Measurements from ENCODE around the gene SETD6. TPM values are rescaled to one million over a fixed set of nuclear protein-coding genes. Genes with fewer than 3 reads are reported as not detected.

SETD6 gene
- total RNA-seq, 4 donors from 2014 or later, result 12.9 to 46.0 (median 18.0) TPM

GRCh38 chr16:58541711-58542110, 26.4 kb downstream of the SETD6 start:
- TF ChIP-seq, protein P1, sequence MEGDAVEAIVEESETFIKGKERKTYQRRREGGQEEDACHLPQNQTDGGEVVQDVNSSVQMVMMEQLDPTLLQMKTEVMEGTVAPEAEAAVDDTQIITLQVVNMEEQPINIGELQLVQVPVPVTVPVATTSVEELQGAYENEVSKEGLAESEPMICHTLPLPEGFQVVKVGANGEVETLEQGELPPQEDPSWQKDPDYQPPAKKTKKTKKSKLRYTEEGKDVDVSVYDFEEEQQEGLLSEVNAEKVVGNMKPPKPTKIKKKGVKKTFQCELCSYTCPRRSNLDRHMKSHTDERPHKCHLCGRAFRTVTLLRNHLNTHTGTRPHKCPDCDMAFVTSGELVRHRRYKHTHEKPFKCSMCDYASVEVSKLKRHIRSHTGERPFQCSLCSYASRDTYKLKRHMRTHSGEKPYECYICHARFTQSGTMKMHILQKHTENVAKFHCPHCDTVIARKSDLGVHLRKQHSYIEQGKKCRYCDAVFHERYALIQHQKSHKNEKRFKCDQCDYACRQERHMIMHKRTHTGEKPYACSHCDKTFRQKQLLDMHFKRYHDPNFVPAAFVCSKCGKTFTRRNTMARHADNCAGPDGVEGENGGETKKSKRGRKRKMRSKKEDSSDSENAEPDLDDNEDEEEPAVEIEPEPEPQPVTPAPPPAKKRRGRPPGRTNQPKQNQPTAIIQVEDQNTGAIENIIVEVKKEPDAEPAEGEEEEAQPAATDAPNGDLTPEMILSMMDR (IDR thresholded peaks at IDR 0.05), result no peak
- TF ChIP-seq POLR2A (IDR thresholded peaks at IDR 0.05), result no peak
- 85 to 90% methylated on average over 2 of the region's 2 CpGs for WGBS, 2 donors
- H3K9me3 ChIP-seq, result no peaks in the 10 kb centered on the region
- no peak overlapping the region for H3K27ac ChIP-seq
- DNase-seq, result no peak
- no peaks in the 10 kb centered on the region for H3K27me3 ChIP-seq
- intact Hi-C loops (cut with DNase I), result no loop called here
- no peak overlapping the region for H3K4me3 ChIP-seq
- H3K4me1 ChIP-seq, result no peaks in the 10 kb centered on the region
- peaks cover 58 to 100% (median 84%) of the 10 kb centered on the region in 3 donors for H3K36me3 ChIP-seq

DNA sequence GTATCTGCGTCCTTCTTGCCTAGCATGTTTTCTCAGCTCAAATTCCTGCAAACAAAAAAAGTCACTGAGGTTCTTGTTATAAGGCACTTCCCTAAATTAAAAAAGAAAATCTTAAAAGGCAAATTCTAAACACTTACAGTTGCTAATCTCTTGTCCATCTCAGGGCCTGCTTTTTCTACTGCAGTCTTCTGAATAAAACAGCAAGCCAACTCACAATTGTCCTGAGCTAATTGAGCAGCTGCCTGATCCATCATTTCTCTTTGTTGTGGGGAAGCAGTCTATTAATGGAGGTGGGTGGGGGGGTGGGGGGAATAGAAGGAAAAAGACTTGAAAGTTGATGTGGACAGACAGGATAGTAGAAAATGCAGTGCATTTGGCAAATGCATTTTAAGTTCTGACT, 27.0 kb downstream of the SETD6 start:
- Histone ChIP-seq H3K4me1 (no peaks in the 10 kb centered on the region), H3K27ac (no peak overlapping the region), H3K9me3 (no peaks in the 10 kb centered on the region), H3K36me3 (peaks cover 54 to 100% (median 82%) of the 10 kb centered on the region in 3 donors), H3K27me3 (no peaks in the 10 kb centered on the region), H3K4me3 (no peak overlapping the region)
- no peak for DNase-seq
- no peak for TF ChIP-seq POLR2A (IDR thresholded peaks at IDR 0.05)
- TF ChIP-seq, protein P1 (IDR thresholded peaks at IDR 0.05), result no peak
- intact Hi-C loops (cut with DNase I), result no loop called here
- WGBS, 2 donors, result 75 to 82% methylated on average over 1 of the region's 1 CpG

DNA sequence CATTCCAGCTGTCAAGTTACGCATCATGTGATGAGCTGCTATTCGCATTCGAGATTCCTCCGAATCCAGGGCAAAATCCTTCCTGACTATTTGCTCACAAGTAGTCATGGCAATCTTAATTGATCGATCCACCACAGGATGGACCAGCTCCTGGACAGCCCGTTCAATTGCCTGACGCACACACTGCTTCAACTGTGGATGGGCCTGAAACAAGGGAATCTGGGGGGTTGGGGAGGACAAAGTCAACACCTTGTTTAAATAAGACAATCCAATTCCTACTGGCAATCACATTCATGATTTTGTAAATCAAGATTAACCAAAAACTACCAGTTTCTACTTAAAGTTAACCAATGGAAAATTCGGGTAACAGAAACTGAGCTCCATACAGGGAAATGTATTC, 28.4 kb downstream of the SETD6 start:
- 93 to 94% methylated on average over 8 of the region's 8 CpGs for WGBS, 2 donors
- DNase-seq, result no peak
- Histone ChIP-seq H3K4me3 (no peak overlapping the region), H3K36me3 (peaks cover 43 to 100% (median 74%) of the 10 kb centered on the region in 3 donors), H3K27me3 (no peaks in the 10 kb centered on the region), H3K27ac (no peak overlapping the region), H3K9me3 (no peaks in the 10 kb centered on the region), H3K4me1 (no peaks in the 10 kb centered on the region)
- intact Hi-C loops (cut with DNase I), result no loop called here
- no peak for TF ChIP-seq POLR2A (IDR thresholded peaks at IDR 0.05)
- TF ChIP-seq, protein P1 (IDR thresholded peaks at IDR 0.05), result no peak

- peaks cover 27 to 100% (median 61%) of the 10 kb centered on the region in 3 donors for H3K36me3 ChIP-seq
- no peak overlapping the region for H3K27ac ChIP-seq
- no peaks in the 10 kb centered on the region for H3K9me3 ChIP-seq
- no peak overlapping the region for H3K4me3 ChIP-seq
- intact Hi-C loops (cut with DNase I), result no loop called here
- H3K27me3 ChIP-seq, result no peaks in the 10 kb centered on the region
- DNase-seq, result no peak
- TF ChIP-seq, protein P1 (IDR thresholded peaks at IDR 0.05), result no peak
- no peak for TF ChIP-seq POLR2A (IDR thresholded peaks at IDR 0.05)
- 70 to 72% methylated on average over 2 of the region's 2 CpGs for WGBS, 2 donors
- H3K4me1 ChIP-seq, result no peaks in the 10 kb centered on the region
These were observed 33.1 kb downstream of the SETD6 start for GRCh38 chr16:58548378-58548777.

DNA sequence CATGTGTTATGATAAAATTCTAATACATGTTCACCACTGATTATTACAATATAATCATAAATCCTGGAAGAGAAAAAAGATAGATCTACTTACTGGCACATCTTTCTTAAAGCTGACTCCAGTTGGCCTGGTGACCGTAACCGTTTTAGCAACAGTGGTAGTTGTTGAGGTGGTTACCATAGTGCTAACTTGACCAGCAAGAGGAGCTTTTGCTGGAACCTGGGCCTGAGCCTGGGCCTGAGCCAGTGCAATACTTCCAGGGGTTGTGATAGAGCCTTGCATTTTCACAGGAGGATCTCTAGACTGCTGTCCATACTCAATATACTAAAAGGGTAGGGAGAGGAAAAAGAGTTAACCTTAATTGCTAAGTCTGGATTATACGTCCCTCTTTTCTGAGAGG, 36.2 kb downstream of the SETD6 start:
- H3K36me3 ChIP-seq, result peaks cover 26 to 100% (median 54%) of the 10 kb centered on the region in 3 donors
- DNase-seq, result no peak
- H3K4me1 ChIP-seq, result no peaks in the 10 kb centered on the region
- TF ChIP-seq POLR2A (IDR thresholded peaks at IDR 0.05), result no peak
- TF ChIP-seq, protein P1 (IDR thresholded peaks at IDR 0.05), result no peak
- H3K27ac ChIP-seq, result no peak overlapping the region
- H3K9me3 ChIP-seq, result no peaks in the 10 kb centered on the region
- intact Hi-C loops (cut with DNase I), result no loop called here
- H3K4me3 ChIP-seq, result no peak overlapping the region
- no peaks in the 10 kb centered on the region for H3K27me3 ChIP-seq
- 75 to 80% methylated on average over 3 of the region's 3 CpGs for WGBS, 2 donors

Measured in esophagus squamous epithelium (tissue), 5 donors.